GM19023 (cell line): ENCODE data around the gene TAF6L.
A peak's percentile ranks its signal among the peaks of the same experiment; 100 is the strongest.
"Not testable (repeated sequence)": the region's sequence is repeated elsewhere in the genome, so short reads cannot be mapped to it uniquely, and the experiment has no call there.

Source experiments
- ATAC-seq: cut with Tn5 transposase; IDR thresholded peaks from one replicate; pipeline ENCODE4 v1.9.1; 2021; ENCODE audit warnings: mild to moderate bottlenecking, moderate library complexity; ENCODE audit not compliant: unreplicated experiment

TAF6L gene

GRCh38 chr11:62805076-62805892 lies 34.1 kb downstream of the TAF6L start, which contains the start of gene NXF1:
NXF1 (minus strand) TSS chr11:62805440; CDS start chr11:62805356, 84 bp downstream.
- ATAC-seq: peak; percentile 72

- no peak for ATAC-seq
Observed at GRCh38 chr11:62805961-62806441, 34.8 kb downstream of the TAF6L start.

DNA sequence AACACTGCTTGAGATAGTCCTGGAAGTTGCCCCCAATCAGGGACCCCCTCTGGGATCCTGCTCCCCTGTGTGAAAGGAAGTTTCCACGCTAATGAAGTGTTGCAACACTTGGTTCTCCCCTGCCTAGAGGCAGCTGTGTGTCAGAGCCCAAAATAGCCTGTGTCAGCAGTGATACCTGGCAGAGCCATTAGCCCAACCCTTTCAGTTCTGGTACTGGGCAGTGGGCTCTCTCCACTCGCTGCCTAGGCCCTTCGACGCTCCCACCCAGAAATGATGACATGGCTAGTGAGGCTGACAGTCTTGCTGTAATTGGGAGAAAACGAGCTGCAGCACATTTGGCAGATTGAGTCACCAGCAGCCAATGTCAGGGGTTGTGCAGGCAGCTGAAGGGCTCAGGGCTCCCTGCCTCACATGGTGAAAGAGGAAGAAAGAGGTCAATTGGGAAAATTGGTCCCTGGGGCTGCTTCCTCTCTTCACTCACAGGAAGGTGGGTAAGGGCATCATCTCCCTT lies 35.5 kb downstream of the TAF6L start:
- no peak for ATAC-seq

GRCh38 chr11:62810748-62811147 lies 39.6 kb downstream of the TAF6L start:
- ATAC-seq: no peak

GRCh38 chr11:62811659-62812058 lies 40.5 kb downstream of the TAF6L start:
- ATAC-seq: no peak

DNA sequence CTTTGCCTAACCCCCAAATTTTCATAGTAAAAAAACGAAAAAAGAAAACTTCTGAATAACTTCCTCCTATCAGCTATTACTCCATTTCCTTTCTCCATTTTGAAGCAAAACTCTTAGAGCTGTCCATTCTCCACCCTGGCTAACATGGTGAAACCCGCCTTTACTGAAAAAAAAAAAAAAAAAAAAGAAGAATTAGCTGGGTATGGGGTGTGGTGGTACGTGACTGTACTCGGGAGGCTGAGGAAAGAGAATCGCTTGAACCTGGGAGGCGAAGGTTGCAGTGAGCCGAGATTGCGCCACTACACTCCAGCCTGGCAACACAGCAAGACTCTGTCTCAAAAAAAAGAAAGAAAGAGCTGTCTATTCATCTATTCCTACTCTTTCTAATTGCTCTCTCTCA lies 45.4 kb downstream of the TAF6L start:
- ATAC-seq: no peak

DNA sequence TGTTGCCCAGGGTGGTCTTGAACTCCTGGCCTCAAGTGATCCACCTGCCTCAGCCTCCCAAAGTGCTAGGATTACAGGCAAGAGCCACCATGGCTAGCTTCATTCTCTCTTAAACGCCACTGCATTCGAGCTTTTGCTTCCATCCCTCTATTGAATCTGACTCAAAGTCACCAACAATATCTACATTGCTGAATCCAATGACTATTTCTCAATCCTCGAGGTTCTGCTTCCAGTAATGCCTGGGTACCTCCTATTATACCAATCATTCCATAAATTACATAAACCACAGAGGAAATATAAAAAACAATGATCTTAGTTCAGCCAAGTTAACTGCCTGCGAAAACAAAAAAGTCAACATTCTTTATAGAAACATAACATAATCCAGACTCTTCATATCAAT lies 45.9 kb downstream of the TAF6L start:
- ATAC-seq: no peak

DNA sequence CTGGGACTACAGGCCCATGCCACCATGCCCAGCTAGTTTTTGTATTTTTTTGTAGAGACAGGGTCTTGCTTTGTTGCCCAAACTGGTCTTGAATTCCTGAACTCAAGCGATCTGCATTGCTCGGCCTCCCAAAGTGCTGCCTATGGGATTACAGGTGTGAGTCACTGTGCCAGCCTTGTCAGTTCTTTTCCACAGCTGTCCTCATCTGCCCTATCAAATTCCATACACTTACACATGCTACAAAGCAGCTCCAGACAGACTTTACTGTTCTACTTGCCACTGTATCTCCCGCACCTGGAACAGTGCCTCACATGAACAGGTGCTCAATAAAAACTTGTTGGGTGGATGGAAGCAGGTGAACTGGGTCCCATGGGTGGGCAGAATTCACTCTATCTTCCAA lies 52.5 kb downstream of the TAF6L start:
- ATAC-seq: no peak

- ATAC-seq: not testable (repeated sequence)
Observed at GRCh38 chr11:62828130-62828529, 56.9 kb downstream of the TAF6L start.

DNA sequence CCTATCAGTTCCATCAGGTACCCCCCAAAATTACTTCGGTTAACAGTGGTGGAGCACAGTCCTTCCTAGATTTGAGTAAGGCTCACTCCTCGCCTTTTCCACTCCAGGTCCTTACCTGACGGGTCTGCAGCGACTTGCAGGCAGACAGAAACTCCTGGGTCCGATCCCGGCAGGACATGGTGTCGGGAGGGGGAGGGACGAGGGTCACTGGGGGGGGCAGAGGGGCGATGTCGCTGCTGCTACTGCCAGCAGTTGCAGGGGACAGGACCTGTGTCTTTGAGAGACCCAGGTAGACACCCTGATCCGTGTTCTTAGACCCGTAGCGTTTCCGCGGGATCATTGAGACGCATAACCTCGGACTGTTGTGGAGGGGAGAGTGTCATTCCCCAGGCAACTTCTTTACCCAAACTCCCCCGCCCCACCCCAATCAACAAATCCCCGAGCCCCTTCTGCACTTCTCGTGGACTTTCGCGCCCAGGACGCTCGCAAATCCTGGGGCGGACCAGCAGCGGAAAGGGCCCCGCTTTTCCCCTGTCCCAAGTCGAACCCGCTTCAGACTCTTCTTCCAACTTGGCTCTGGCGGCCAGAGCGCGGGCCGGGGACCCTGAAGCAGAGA lies 59.8 kb downstream of the TAF6L start:
- ATAC-seq: peak; percentile 2

DNA sequence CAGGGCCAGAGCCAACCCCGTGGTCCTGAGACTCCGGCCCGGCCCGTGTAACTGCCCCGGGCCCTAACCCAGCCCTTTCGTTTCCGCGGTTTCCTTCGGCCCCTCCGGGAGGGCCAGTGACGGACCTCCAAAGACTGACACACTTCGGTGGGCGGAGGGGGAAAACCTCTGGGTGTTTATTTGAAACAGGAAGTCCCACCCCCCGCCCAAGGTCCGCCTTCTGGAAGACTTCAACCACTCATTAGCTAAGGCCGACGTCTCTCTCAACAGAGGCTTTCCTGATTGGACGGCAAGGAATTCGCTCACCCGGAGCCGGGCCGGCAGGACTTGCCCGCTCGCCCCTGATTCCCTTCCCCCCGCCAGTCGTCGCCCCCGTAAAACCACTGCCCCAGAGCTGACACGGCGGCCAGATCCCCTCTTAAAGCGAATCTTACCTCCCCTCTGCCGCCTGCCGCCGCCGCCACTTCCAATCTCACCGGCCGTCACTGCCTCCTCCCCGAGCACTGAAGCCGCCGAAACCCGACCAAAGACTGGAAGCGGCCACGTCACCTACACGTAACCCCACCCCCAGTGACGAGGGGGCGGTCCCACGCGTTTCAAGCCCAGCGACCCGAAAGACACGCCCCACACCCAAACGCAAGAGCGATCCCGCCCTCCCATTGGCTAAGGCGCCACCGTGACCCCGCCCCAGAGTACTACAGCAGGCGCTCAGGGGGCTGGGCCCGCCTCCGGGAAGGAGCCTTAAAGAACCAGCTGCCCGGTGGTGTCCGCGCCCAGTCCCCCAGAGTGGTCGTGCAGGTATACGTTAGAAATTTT lies 60.5 kb downstream of the TAF6L start, which contains the start of gene STX5:
Gene STX5 (minus strand): TSS at position 532 of the 816 bp plus-strand sequence. CDS start 808 bp downstream, outside the sequence.
- ATAC-seq: peak; percentile 88

- peak; percentile 6 for ATAC-seq
Observed at GRCh38 chr11:62832336-62833234, 61.4 kb downstream of the TAF6L start, which contains the start of gene TEX54. TEX54 (minus strand) TSS chr11:62832841.

DNA sequence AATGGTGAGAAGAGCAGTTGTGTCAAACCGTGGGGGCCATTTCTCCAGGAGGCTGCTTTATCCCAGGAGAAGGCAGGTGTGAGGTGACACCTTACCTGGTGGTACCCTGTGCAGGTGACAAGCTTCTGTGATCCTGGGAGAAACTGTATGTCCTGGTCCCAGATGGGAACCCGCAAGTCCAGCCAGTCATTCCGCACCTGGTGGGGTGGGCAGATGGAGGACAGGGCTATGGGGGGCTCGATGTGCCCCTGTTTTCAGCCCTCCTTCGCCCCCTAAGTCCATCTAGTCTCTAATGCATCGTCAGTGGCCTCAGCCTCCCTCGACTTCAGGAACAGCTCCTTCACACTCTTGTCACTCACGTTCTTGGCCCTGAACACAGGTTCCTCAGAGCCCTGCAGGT lies 64.1 kb downstream of the TAF6L start:
- ATAC-seq: no peak
